H9 (cell line): Measurements from ENCODE around the gene ERC2. TPM values are rescaled to one million over a fixed set of nuclear protein-coding genes. Genes with fewer than 3 reads are reported as not detected.

Experiments
- DNase-seq: peaks from one replicate; pipeline ENCODE4 v3.0.0-alpha.2; 2017
- H2AFZ ChIP-seq: one replicate; pipeline ENCODE4 v1.6.1; 2013; ENCODE audit warnings: mild to moderate bottlenecking, low read length, control low read depth, moderate library complexity
- H2AK5ac ChIP-seq: 2 replicates; pipeline ENCODE4 v1.6.1; 2013; ENCODE audit warnings: low read length, control low read depth, mixed read lengths; ENCODE audit not compliant: insufficient read length
- H2BK120ac ChIP-seq: one replicate; pipeline ENCODE4 v1.6.1; 2013; ENCODE audit warnings: low read depth, mild to moderate bottlenecking, low read length, control low read depth, inconsistent platforms; ENCODE audit not compliant: poor library complexity, severe bottlenecking
- H2BK12ac ChIP-seq: 2 replicates; pipeline ENCODE4 v1.6.1; 2013; ENCODE audit warnings: low read length, control low read depth, mixed read lengths, low read depth; ENCODE audit not compliant: insufficient read length
- H2BK15ac ChIP-seq: 2 replicates; pipeline ENCODE4 v1.6.1; 2013; ENCODE audit warnings: low read depth, low read length, control low read depth
- H2BK20ac ChIP-seq: one replicate; pipeline ENCODE4 v1.6.1; 2013; ENCODE audit warnings: low read depth, mild to moderate bottlenecking, low read length, control low read depth, inconsistent platforms; ENCODE audit not compliant: poor library complexity, severe bottlenecking
- H2BK5ac ChIP-seq: 2 replicates; pipeline ENCODE4 v1.6.1; 2013; ENCODE audit warnings: low read length, control low read depth, mixed read lengths; ENCODE audit not compliant: insufficient read length
- H3K14ac ChIP-seq: 2 replicates; pipeline ENCODE4 v1.6.1; 2013; ENCODE audit warnings: low read length, control low read depth; ENCODE audit not compliant: insufficient read depth
- H3K18ac ChIP-seq: 2 replicates; pipeline ENCODE4 v1.6.1; 2013; ENCODE audit warnings: low read depth, mild to moderate bottlenecking, mixed read lengths, low read length, control low read depth; ENCODE audit not compliant: insufficient read length
- H3K23ac ChIP-seq: 2 replicates; pipeline ENCODE4 v1.6.1; 2013; ENCODE audit warnings: low read length, control low read depth, mixed read lengths, low read depth; ENCODE audit not compliant: insufficient read length
- H3K23me2 ChIP-seq: 2 replicates; pipeline ENCODE4 v1.6.1; 2013; ENCODE audit warnings: low read depth, mild to moderate bottlenecking, mixed read lengths, low read length, control low read depth; ENCODE audit not compliant: insufficient read length, poor library complexity, severe bottlenecking
- H3K27ac ChIP-seq: 2 replicates; pipeline ENCODE4 v1.5.1; 2013; ENCODE audit warnings: low read length, control low read depth, mixed read lengths, low read depth; ENCODE audit not compliant: insufficient read length
- H3K27me3 ChIP-seq: 2 replicates; pipeline ENCODE4 v1.6.1; 2013; ENCODE audit warnings: low read length, control low read depth, inconsistent platforms; ENCODE audit not compliant: insufficient read depth
- H3K4ac ChIP-seq: 2 replicates; pipeline ENCODE4 v1.6.1; 2013; ENCODE audit warnings: low read depth, mild to moderate bottlenecking, control low read depth, inconsistent platforms, low read length, moderate library complexity
- H3K4me1 ChIP-seq: 2 replicates; pipeline ENCODE4 v1.6.1; 2013; ENCODE audit warnings: low read length, control low read depth, inconsistent platforms; ENCODE audit not compliant: insufficient read depth
- H3K4me2 ChIP-seq: 2 replicates; pipeline ENCODE4 v1.6.1; 2013; ENCODE audit warnings: low read length, control low read depth, mixed read lengths; ENCODE audit not compliant: insufficient read length, insufficient read depth
- H3K56ac ChIP-seq: 2 replicates; pipeline ENCODE4 v1.6.1; 2013; ENCODE audit warnings: low read depth, mild to moderate bottlenecking, mixed read lengths, low read length, control low read depth; ENCODE audit not compliant: insufficient read length
- H3K79me1 ChIP-seq: 2 replicates; pipeline ENCODE4 v1.6.1; 2013; ENCODE audit warnings: low read depth, mild to moderate bottlenecking, moderate library complexity, low read length, control low read depth, inconsistent platforms; ENCODE audit not compliant: insufficient read depth, poor library complexity, severe bottlenecking
- H3K79me2 ChIP-seq: 2 replicates; pipeline ENCODE4 v1.6.1; 2013; ENCODE audit warnings: low read length, control low read depth, inconsistent platforms; ENCODE audit not compliant: insufficient read depth
- H3K9ac ChIP-seq: 2 replicates; pipeline ENCODE4 v1.6.1; 2013; ENCODE audit warnings: low read length, control low read depth, mixed read lengths; ENCODE audit not compliant: insufficient read length; ENCODE audit errors: extremely low read depth
- H3K9me3 ChIP-seq: one replicate; pipeline ENCODE4 v1.6.1; 2013; ENCODE audit warnings: low read depth, low read length, inconsistent platforms; ENCODE audit not compliant: control insufficient read depth
- H3T11ph ChIP-seq: one replicate; pipeline ENCODE4 v1.6.1; 2013; ENCODE audit warnings: mild to moderate bottlenecking, low read length, control low read depth, inconsistent platforms
- H4K20me1 ChIP-seq: one replicate; pipeline ENCODE4 v1.6.1; 2013; ENCODE audit not compliant: control insufficient read depth, insufficient read length, insufficient read depth
- H4K5ac ChIP-seq: 2 replicates; pipeline ENCODE4 v1.6.1; 2013; ENCODE audit warnings: low read depth, mild to moderate bottlenecking, mixed read lengths, low read length, control low read depth; ENCODE audit not compliant: insufficient read length
- H4K8ac ChIP-seq: replicated peaks from 2 replicates; pipeline ENCODE4 v1.6.1; 2013; ENCODE audit warnings: low read length, control low read depth, mixed read lengths, low read depth; ENCODE audit not compliant: insufficient read length
- H4K91ac ChIP-seq: 2 replicates; pipeline ENCODE4 v1.6.1; 2013; ENCODE audit warnings: low read depth, mild to moderate bottlenecking, moderate library complexity, mixed read lengths, low read length, control low read depth; ENCODE audit not compliant: insufficient read length
- H3K27ac Mint-ChIP-seq, 3 experiments: 2 replicates in 2 of 3; 3 replicates in 1 of 3; pipeline ENCODE4 v1.8.0; 2020 to 2021; ENCODE audit warnings: mixed read lengths in 3 of 3, mild to moderate bottlenecking in 1 of 3, moderate library complexity in 1 of 3
- H3K27me3 Mint-ChIP-seq: 2 replicates; pipeline ENCODE4 v1.8.0; 2021; ENCODE audit warnings: low read depth, mild to moderate bottlenecking, moderate library complexity, mixed read lengths
- H3K36me3 Mint-ChIP-seq, 3 experiments: 2 replicates in 2 of 3; 3 replicates in 1 of 3; pipeline ENCODE4 v1.8.0; 2020 to 2021; ENCODE audit warnings: low read depth in 3 of 3, mixed read lengths in 3 of 3; ENCODE audit not compliant: insufficient read depth in 1 of 3
- H3K4me1 Mint-ChIP-seq, 2 experiments: 2 replicates each; pipeline ENCODE4 v1.8.0; 2020; ENCODE audit warnings: mixed read lengths in 2 of 2
- H3K4me3 Mint-ChIP-seq, 2 experiments: 2 replicates in 1 of 2; 3 replicates in 1 of 2; pipeline ENCODE4 v1.8.0; 2020 to 2021; ENCODE audit warnings: mild to moderate bottlenecking in 2 of 2, mixed read lengths in 2 of 2, moderate library complexity in 1 of 2
- H3K9me3 Mint-ChIP-seq, 2 experiments: 2 replicates in 1 of 2; 3 replicates in 1 of 2; pipeline ENCODE4 v1.8.0; 2020; ENCODE audit warnings: mild to moderate bottlenecking in 2 of 2, mixed read lengths in 2 of 2, moderate library complexity in 1 of 2
- WGBS: extraction: QIAGEN DNeasy Blood & Tissue Kit; methylation state at CpG from one replicate; pipeline ENCODE4 v1.1.7; 2013; ENCODE audit warnings: missing lambda C conversion rate, low lambda C conversion rate, mixed read lengths; ENCODE audit not compliant: insufficient read length; ENCODE audit errors: extremely low coverage; 5-methylcytosine and 5-hydroxymethylcytosine counted together
- total RNA-seq: library from RNA; stranded (reverse); gene quantifications from 2 replicates; pipeline ENCODE4 v1.2.1, GENCODE V29; 2021
- TF ChIP-seq, protein P1 (sequence below): fragments of 200-600 bp; sonication (generic); conservative IDR thresholded peaks from 3 replicates; pipeline ENCODE4 v1.8.0; 2021; ENCODE audit warnings: antibody characterized with exemption, mild to moderate bottlenecking

Gene ERC2
- total RNA-seq, 1 experiment from 2014 or later: 15.4 TPM

DNA sequence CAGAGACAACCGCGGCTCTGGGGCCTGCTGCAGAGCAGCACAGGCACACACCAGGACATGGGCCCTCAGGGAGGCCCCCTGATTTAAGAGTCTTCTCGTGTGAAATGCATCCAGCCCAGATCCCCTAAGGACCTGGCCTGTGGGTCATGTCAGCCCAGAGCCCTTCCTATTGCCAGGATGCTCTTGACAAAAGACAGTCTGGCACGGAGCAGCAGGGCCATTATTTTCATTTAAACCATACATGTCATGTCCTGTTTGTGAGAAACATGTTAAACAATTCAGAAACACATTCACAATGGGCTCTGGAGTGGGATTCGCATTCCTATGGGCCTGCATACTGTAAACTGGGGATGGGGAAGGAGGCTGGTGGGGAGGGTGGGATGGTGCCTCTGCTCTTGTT lies 613.8 kb downstream of the ERC2 start:
- Histone ChIP-seq H3K27me3 (no peaks in the 10 kb centered on the region), H3K4ac (no peak overlapping the region), H3T11ph (no peak overlapping the region), H4K91ac (no peak overlapping the region), H3K79me2 (no peaks in the 10 kb centered on the region), H4K5ac (no peak overlapping the region), H3K18ac (no peak overlapping the region), H3K23me2 (no peaks in the 10 kb centered on the region), H3K4me2 (no peak overlapping the region), H4K20me1 (no peaks in the 10 kb centered on the region), H3K4me1 (peaks cover 2% of the 10 kb centered on the region; the same call in 1 of the 2 replicates), H3K56ac (no peak overlapping the region), H2BK120ac (no peak overlapping the region), H2BK12ac (no peak overlapping the region), H3K9ac (no peak overlapping the region), H3K14ac (no peak overlapping the region), H3K79me1 (no peaks in the 10 kb centered on the region), H4K8ac (no peak overlapping the region), H2AFZ (no peak overlapping the region), H3K9me3 (no peaks in the 10 kb centered on the region), H3K23ac (no peak overlapping the region), H2BK5ac (no peak overlapping the region), H2AK5ac (no peak overlapping the region), H3K27ac (no peak overlapping the region), H2BK15ac (no peak overlapping the region), H2BK20ac (no peak overlapping the region)
- no CpG with 5 or more reads among the region's 5 CpGs for WGBS
- Mint-ChIP-seq H3K9me3 (no peaks in the 10 kb centered on the region), H3K36me3 (no peaks in the 10 kb centered on the region), H3K27me3 (no peaks in the 10 kb centered on the region), H3K4me1 (peaks cover 19 to 25% of the 10 kb centered on the region in 2 experiments), H3K27ac (peak overlapping the region; percentile 91 to 95 (median 94)), H3K4me3 (no peak overlapping the region)
- TF ChIP-seq, protein P1, sequence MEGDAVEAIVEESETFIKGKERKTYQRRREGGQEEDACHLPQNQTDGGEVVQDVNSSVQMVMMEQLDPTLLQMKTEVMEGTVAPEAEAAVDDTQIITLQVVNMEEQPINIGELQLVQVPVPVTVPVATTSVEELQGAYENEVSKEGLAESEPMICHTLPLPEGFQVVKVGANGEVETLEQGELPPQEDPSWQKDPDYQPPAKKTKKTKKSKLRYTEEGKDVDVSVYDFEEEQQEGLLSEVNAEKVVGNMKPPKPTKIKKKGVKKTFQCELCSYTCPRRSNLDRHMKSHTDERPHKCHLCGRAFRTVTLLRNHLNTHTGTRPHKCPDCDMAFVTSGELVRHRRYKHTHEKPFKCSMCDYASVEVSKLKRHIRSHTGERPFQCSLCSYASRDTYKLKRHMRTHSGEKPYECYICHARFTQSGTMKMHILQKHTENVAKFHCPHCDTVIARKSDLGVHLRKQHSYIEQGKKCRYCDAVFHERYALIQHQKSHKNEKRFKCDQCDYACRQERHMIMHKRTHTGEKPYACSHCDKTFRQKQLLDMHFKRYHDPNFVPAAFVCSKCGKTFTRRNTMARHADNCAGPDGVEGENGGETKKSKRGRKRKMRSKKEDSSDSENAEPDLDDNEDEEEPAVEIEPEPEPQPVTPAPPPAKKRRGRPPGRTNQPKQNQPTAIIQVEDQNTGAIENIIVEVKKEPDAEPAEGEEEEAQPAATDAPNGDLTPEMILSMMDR: no peak
- no peak for DNase-seq
